Neural progenitor cell (in vitro differentiated cells): ENCODE data around the gene PCGF1. TPM values are rescaled to one million over a fixed set of nuclear protein-coding genes. Genes with fewer than 3 reads are reported as not detected.

Experiments used
- DNase-seq: peaks from one replicate; pipeline ENCODE4 v3.0.0-alpha.2; 2016; ENCODE audit warnings: low spot score
- H2AFZ ChIP-seq: fragments of 200-600 bp; sonication (generic); replicated peaks from 2 replicates; pipeline ENCODE4 v1.6.1; 2016; ENCODE audit warnings: antibody characterized with exemption
- H3F3A ChIP-seq: fragments of 200-600 bp; sonication (generic); 2 replicates; pipeline ENCODE4 v1.6.1; 2016; ENCODE audit warnings: antibody characterized with exemption, low read depth
- H3K27ac ChIP-seq: fragments of 200-600 bp; sonication (generic); 2 replicates; pipeline ENCODE4 v1.5.1; 2016; ENCODE audit warnings: mild to moderate bottlenecking
- H3K27me3 ChIP-seq: fragments of 200-600 bp; sonication (generic); 2 replicates; pipeline ENCODE4 v1.6.1; 2016; ENCODE audit warnings: mild to moderate bottlenecking, moderate library complexity
- H3K36me3 ChIP-seq: fragments of 200-600 bp; sonication (generic); 2 replicates; pipeline ENCODE4 v1.5.1; 2016
- H3K4me1 ChIP-seq: fragments of 200-600 bp; sonication (generic); 2 replicates; pipeline ENCODE4 v1.6.1; 2016; ENCODE audit warnings: mixed run types
- H3K4me2 ChIP-seq: fragments of 200-600 bp; sonication (generic); 2 replicates; pipeline ENCODE4 v1.6.1; 2016
- H3K4me3 ChIP-seq: fragments of 200-600 bp; sonication (generic); 2 replicates; pipeline ENCODE4 v1.5.1; 2016
- H3K79me2 ChIP-seq: fragments of 200-600 bp; sonication (generic); 2 replicates; pipeline ENCODE4 v1.6.1; 2016; ENCODE audit warnings: low read depth
- H3K9ac ChIP-seq: fragments of 200-600 bp; sonication (generic); 2 replicates; pipeline ENCODE4 v1.6.1; 2016
- H3K9me3 ChIP-seq: fragments of 200-600 bp; sonication (generic); 2 replicates; pipeline ENCODE4 v1.5.1; 2016; ENCODE audit warnings: low read depth
- H4K20me1 ChIP-seq: fragments of 200-600 bp; sonication (generic); 2 replicates; pipeline ENCODE4 v1.6.1; 2016; ENCODE audit warnings: low read depth
- H3K27ac Mint-ChIP-seq: 3 replicates; pipeline ENCODE4 v1.8.0; 2021; ENCODE audit warnings: mixed read lengths
- H3K27me3 Mint-ChIP-seq: 2 replicates; pipeline ENCODE4 v1.8.0; 2022; ENCODE audit warnings: low read depth, mild to moderate bottlenecking, inconsistent platforms, moderate library complexity, mixed read lengths; ENCODE audit not compliant: insufficient read depth
- H3K36me3 Mint-ChIP-seq: 3 replicates; pipeline ENCODE4 v1.8.0; 2021; ENCODE audit warnings: mixed read lengths
- H3K4me1 Mint-ChIP-seq: 3 replicates; pipeline ENCODE4 v1.8.0; 2021; ENCODE audit warnings: mixed read lengths
- H3K4me3 Mint-ChIP-seq: 3 replicates; pipeline ENCODE4 v1.8.0; 2021; ENCODE audit warnings: mild to moderate bottlenecking, moderate library complexity, mixed read lengths
- H3K9me3 Mint-ChIP-seq: 3 replicates; pipeline ENCODE4 v1.8.0; 2020; ENCODE audit warnings: mixed read lengths
- CTCF ChIP-seq: fragments of 200-600 bp; sonication (generic); IDR thresholded peaks from 2 replicates; pipeline ENCODE4 v1.5.1; 2017; ENCODE audit warnings: antibody characterized with exemption, mild to moderate bottlenecking
- EZH2 ChIP-seq: fragments of 200-600 bp; sonication (generic); IDR thresholded peaks from 2 replicates; pipeline ENCODE4 v1.6.1; 2017; ENCODE audit warnings: antibody characterized with exemption, mild to moderate bottlenecking, moderate library complexity
- EZH2phosphoT487 ChIP-seq: fragments of 200-600 bp; sonication (generic); IDR thresholded peaks from 2 replicates; pipeline ENCODE4 v1.6.1; 2017; ENCODE audit warnings: antibody characterized with exemption
- total RNA-seq: library from RNA; depleted of rRNA; stranded (reverse); fragments of >200 nt; gene quantifications from 2 replicates; pipeline ENCODE4 v1.2.3, GENCODE V29; 2015; ENCODE audit warnings: low replicate concordance

PCGF1 gene
- total RNA-seq, 1 donor from 2014 or later = 10.9 TPM

DNA sequence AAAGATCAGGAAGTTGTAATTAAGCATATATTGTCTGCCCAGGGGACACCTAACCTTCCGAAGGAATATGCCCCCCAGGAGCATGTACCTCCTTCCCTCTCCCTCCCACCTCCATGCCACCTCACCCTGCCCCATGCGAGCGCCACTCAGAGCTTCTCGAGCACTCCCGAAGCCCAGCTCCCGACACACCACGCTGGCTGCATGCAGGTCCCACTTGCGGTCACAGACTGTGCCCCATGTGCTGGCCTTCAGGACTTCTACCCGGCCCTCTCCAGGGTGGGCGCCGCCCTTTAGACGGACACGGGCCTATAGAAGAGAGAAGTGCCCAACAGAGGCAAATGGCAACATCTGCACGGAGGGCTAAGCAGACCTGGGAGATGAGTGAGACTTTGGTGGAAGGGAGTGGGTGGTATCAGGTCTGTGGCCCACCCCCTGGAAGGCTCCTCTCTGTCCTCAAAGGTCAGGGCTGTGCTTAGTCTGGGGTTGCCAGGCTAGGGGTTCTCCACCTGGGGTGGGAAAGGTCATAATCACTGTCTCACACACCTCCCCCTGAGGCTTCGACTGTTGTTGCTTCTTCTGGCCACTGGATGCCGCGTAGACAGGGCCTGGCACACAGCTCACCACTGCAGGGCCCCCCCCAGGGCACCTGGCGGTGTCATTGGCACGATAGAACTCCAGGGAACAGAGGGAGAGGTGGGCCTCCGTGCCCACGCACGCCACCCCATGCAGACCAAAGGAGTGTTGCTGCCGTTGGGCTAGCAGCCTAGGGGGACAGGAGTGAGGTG is 28.9 kb upstream of the PCGF1 start:
- TF ChIP-seq EZH2 (no peak), CTCF (no peak), EZH2phosphoT487 (no peak)
- peaks cover 16% of the 10 kb centered on the region for H3K36me3 Mint-ChIP-seq
- H3K27me3 Mint-ChIP-seq = peaks cover 11% of the 10 kb centered on the region
- H3K9me3 ChIP-seq = no peaks in the 10 kb centered on the region
- H3F3A ChIP-seq = peaks cover 9% of the 10 kb centered on the region
- H3K4me1 Mint-ChIP-seq = peaks cover 8% of the 10 kb centered on the region
- H3K27me3 ChIP-seq = no peaks in the 10 kb centered on the region
- H3K9ac ChIP-seq = no peak overlapping the region
- no peaks in the 10 kb centered on the region for H3K9me3 Mint-ChIP-seq
- H4K20me1 ChIP-seq = no peaks in the 10 kb centered on the region
- no peak overlapping the region for H3K4me3 Mint-ChIP-seq
- H2AFZ ChIP-seq = no peak overlapping the region
- no peak overlapping the region for H3K4me3 ChIP-seq
- H3K27ac Mint-ChIP-seq = no peak overlapping the region
- peaks cover under 1% of the 10 kb centered on the region for H3K4me1 ChIP-seq
- no peak overlapping the region for H3K27ac ChIP-seq
- no peak for DNase-seq
- H3K79me2 ChIP-seq = peaks cover 4% of the 10 kb centered on the region
- H3K4me2 ChIP-seq = no peak overlapping the region
- no peaks in the 10 kb centered on the region for H3K36me3 ChIP-seq

- Mint-ChIP-seq H3K4me3 (no peak overlapping the region), H3K9me3 (no peaks in the 10 kb centered on the region), H3K27me3 (peaks cover 11% of the 10 kb centered on the region), H3K27ac (no peak overlapping the region), H3K36me3 (peaks cover 16% of the 10 kb centered on the region), H3K4me1 (peaks cover 16% of the 10 kb centered on the region)
- Histone ChIP-seq H3K9ac (no peak overlapping the region), H3K27ac (no peak overlapping the region), H2AFZ (no peak overlapping the region), H3K79me2 (peaks cover 12% of the 10 kb centered on the region), H3K27me3 (no peaks in the 10 kb centered on the region), H3F3A (peaks cover 12% of the 10 kb centered on the region), H3K4me2 (no peak overlapping the region), H4K20me1 (no peaks in the 10 kb centered on the region), H3K36me3 (no peaks in the 10 kb centered on the region), H3K4me1 (peaks cover 9% of the 10 kb centered on the region), H3K9me3 (no peaks in the 10 kb centered on the region), H3K4me3 (no peak overlapping the region)
- no peak for TF ChIP-seq EZH2
- TF ChIP-seq CTCF = no peak
- no peak for TF ChIP-seq EZH2phosphoT487
- no peak for DNase-seq
Observed at GRCh38 chr2:74535440-74535965, 28.0 kb upstream of the PCGF1 start.

GRCh38 chr2:74534411-74534810 is 26.9 kb upstream of the PCGF1 start:
- Histone ChIP-seq H2AFZ (no peak overlapping the region), H3K4me3 (no peak overlapping the region), H3K79me2 (peaks cover 17% of the 10 kb centered on the region), H3K4me2 (no peak overlapping the region), H3K9me3 (no peaks in the 10 kb centered on the region), H3K27ac (no peak overlapping the region), H3K4me1 (peaks cover 10% of the 10 kb centered on the region), H3F3A (peaks cover 12% of the 10 kb centered on the region), H3K9ac (no peak overlapping the region), H4K20me1 (no peaks in the 10 kb centered on the region), H3K27me3 (no peaks in the 10 kb centered on the region), H3K36me3 (no peaks in the 10 kb centered on the region)
- Mint-ChIP-seq H3K4me1 (peaks cover 17% of the 10 kb centered on the region), H3K27ac (no peak overlapping the region), H3K4me3 (no peak overlapping the region), H3K9me3 (no peaks in the 10 kb centered on the region), H3K36me3 (peaks cover 16% of the 10 kb centered on the region), H3K27me3 (peaks cover 8% of the 10 kb centered on the region)
- no peak for TF ChIP-seq EZH2phosphoT487
- no peak for TF ChIP-seq EZH2
- TF ChIP-seq CTCF = no peak
- DNase-seq = no peak
